Spleen (tissue), 11 donors: ENCODE results near the gene SYNGAP1. TPM values are rescaled to one million over a fixed set of nuclear protein-coding genes. Genes with fewer than 3 reads are reported as not detected.

Source experiments
- DNase-seq: peaks from one replicate; pipeline ENCODE4 v3.0.0-alpha.2; 2020
- H3K27ac ChIP-seq, 8 donors: fragments of 200-600 bp; sonication (generic) in 7 of 8; 1 replicate in 4 of 8; 2 replicates in 4 of 8; pipeline versions ENCODE4 v1.5.0 to v1.8.0; 2016 to 2021; ENCODE audit warnings: inconsistent platforms in 4 of 8, mild to moderate bottlenecking in 4 of 8, moderate library complexity in 1 of 8
- H3K27me3 ChIP-seq, 7 donors: fragments of 200-600 bp; sonication (generic) in 6 of 7; replicated peaks in 1 of 7; 1 replicate in 4 of 7; 2 replicates in 3 of 7; pipeline versions ENCODE4 v1.5.0 to v1.8.0; 2016 to 2021; ENCODE audit warnings: inconsistent platforms in 3 of 7, mild to moderate bottlenecking in 1 of 7
- H3K36me3 ChIP-seq, 6 donors: fragments of 200-600 bp; sonication (generic) in 5 of 6; 1 replicate in 4 of 6; 2 replicates in 2 of 6; pipeline versions ENCODE4 v1.5.0 to v1.8.0; 2016 to 2021; ENCODE audit warnings: inconsistent platforms in 2 of 6
- H3K4me1 ChIP-seq, 6 donors: fragments of 200-600 bp; sonication (generic) in 5 of 6; 1 replicate in 3 of 6; 2 replicates in 3 of 6; pipeline versions ENCODE4 v1.5.0 to v1.8.0; 2016 to 2021; ENCODE audit warnings: inconsistent platforms in 3 of 6
- H3K4me3 ChIP-seq, 8 donors: fragments of 200-600 bp; sonication (generic) in 7 of 8; 1 replicate in 4 of 8; 2 replicates in 4 of 8; pipeline versions ENCODE4 v1.5.0 to v1.8.0; 2016 to 2021; ENCODE audit warnings: inconsistent platforms in 4 of 8, mild to moderate bottlenecking in 4 of 8, moderate library complexity in 2 of 8
- H3K9me3 ChIP-seq, 8 donors: fragments of 200-600 bp; sonication (generic) in 7 of 8; 1 replicate in 4 of 8; 2 replicates in 4 of 8; pipeline versions ENCODE4 v1.5.0 to v1.8.0; 2016 to 2021; ENCODE audit warnings: inconsistent platforms in 4 of 8
- POLR2A ChIP-seq, 3 donors: fragments of 450-650 bp; IDR thresholded peaks; one replicate each; pipeline ENCODE4 v1.5.1; 2017; ENCODE audit warnings: antibody characterized with exemption in 3 of 3, mild to moderate bottlenecking in 1 of 3
- POLR2AphosphoS5 ChIP-seq, 3 donors: sonication (generic); formaldehyde crosslinking; IDR thresholded peaks; one replicate each; pipeline ENCODE4 v1.5.1; 2017; ENCODE audit warnings: antibody characterized with exemption in 3 of 3
- WGBS, 5 donors: extraction: QIAGEN DNeasy Blood & Tissue Kit in 3 of 5; methylation state at CpG; one replicate each; pipeline versions ENCODE4 v1.1.5 to v1.1.7; 2013 to 2018; 5-methylcytosine and 5-hydroxymethylcytosine counted together
- intact Hi-C: fragments of 100-400 bp; cut with DNase I; formaldehyde crosslinking; loops from one replicate; pipeline ENCODE4 v1.15.0; 2023; ENCODE audit warnings: low total_unique reads
- polyA plus RNA-seq, 3 donors: library from polyadenylated mRNA; stranded (reverse); fragments of 200-250 nt; gene quantifications; one replicate each; pipeline ENCODE4 v1.2.1, GENCODE V29; 2013
- total RNA-seq, 7 donors: library from RNA; depleted of rRNA in 3 of 7; stranded (reverse); fragments of >200 nt in 3 of 7; fragmentation: NEBNext Ultra II Directional in 4 of 7; extraction: Animal tissue kit (Norgen Biotek cat#: 25700) in 4 of 7; gene quantifications; one replicate each; pipeline versions ENCODE4 v1.1.0 to v1.2.1, GENCODE V29; 2016 to 2021
- TF ChIP-seq, protein P1 (sequence below), 11 experiments: fragments of 200-600 bp in 7 of 11; fragments of 450-650 bp in 4 of 11; sonication (generic) in 4 of 11; IDR thresholded peaks in 8 of 11; conservative IDR thresholded peaks in 3 of 11; 1 replicate in 7 of 11; 2 replicates in 4 of 11; pipeline versions ENCODE4 v1.4.0 to v1.8.0; 2016 to 2021; ENCODE audit warnings: antibody characterized with exemption in 11 of 11, inconsistent platforms in 4 of 11, mild to moderate bottlenecking in 1 of 11
- donor health status: healthy with polysubstance abuse.
- donor health status: DM: no; HTN: no; CAD: no; lungs with moderate emphysema.
- donor health status: DM: no; HTN: no; CAD: no.
- donor health status: Bipolar disorder and iron deficiency.
- donor health status: healthy.
- donor health status: DM: no; HTN: no; CAD: no.
- donor health status: DM: yes; HTN: yes; CAD: no.

SYNGAP1 gene
- total and polyA plus RNA-seq, 10 donors = 3.6 to 30.8 (median 23.9) TPM

DNA sequence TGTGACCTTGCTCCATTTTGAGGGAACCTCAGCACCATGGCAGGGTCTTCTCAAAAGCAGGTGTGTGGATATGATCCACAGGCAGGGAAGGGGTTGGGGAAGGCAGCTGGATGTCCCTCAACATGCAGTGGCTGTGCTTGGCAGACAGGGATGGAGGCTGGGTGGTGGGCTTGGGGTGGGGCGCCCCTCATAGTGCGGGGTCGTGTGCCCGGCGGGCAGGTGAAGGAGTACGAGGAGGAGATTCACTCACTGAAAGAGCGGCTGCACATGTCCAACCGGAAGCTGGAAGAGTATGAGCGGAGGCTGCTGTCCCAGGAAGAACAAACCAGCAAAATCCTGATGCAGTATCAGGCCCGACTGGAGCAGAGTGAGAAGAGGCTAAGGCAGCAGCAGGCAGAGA is 26.5 kb downstream of the SYNGAP1 start:
- peak overlapping the region in 3 of 8 donors; percentile 63 to 77 (median 64) for H3K27ac ChIP-seq
- no peak for DNase-seq
- H3K4me1 ChIP-seq = peaks cover 0 to 70% (median 15%) of the 10 kb centered on the region in 6 donors
- intact Hi-C loops = no loop called here
- no peak overlapping the region for H3K4me3 ChIP-seq
- H3K27me3 ChIP-seq = no peaks in the 10 kb centered on the region
- H3K9me3 ChIP-seq = no peaks in the 10 kb centered on the region
- TF ChIP-seq, protein P1, sequence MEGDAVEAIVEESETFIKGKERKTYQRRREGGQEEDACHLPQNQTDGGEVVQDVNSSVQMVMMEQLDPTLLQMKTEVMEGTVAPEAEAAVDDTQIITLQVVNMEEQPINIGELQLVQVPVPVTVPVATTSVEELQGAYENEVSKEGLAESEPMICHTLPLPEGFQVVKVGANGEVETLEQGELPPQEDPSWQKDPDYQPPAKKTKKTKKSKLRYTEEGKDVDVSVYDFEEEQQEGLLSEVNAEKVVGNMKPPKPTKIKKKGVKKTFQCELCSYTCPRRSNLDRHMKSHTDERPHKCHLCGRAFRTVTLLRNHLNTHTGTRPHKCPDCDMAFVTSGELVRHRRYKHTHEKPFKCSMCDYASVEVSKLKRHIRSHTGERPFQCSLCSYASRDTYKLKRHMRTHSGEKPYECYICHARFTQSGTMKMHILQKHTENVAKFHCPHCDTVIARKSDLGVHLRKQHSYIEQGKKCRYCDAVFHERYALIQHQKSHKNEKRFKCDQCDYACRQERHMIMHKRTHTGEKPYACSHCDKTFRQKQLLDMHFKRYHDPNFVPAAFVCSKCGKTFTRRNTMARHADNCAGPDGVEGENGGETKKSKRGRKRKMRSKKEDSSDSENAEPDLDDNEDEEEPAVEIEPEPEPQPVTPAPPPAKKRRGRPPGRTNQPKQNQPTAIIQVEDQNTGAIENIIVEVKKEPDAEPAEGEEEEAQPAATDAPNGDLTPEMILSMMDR (IDR thresholded peaks at IDR 0.05 in 8 of 11, conservative IDR thresholded peaks at IDR 0.05 in 3 of 11) = no peak
- peak in 1 of 3 donors; percentile 17 for TF ChIP-seq POLR2AphosphoS5 (IDR thresholded peaks at IDR 0.05)
- peaks cover 0 to 73% (median 30%) of the 10 kb centered on the region in 6 donors for H3K36me3 ChIP-seq
- WGBS, 5 donors = 95 to 97% (median 95%) methylated on average over 10 of the region's 10 CpGs

- intact Hi-C loops = loop anchor here (10.0 kb wide), 1 partner anchor 194 kb away; no protein-coding TSS in a partner anchor
- TF ChIP-seq POLR2AphosphoS5 (IDR thresholded peaks at IDR 0.05) (no peak), POLR2A (IDR thresholded peaks at IDR 0.05) (no peak)
- TF ChIP-seq, protein P1 (IDR thresholded peaks at IDR 0.05 in 8 of 11, conservative IDR thresholded peaks at IDR 0.05 in 3 of 11) = no peak
- Histone ChIP-seq H3K36me3 (peaks cover 0 to 44% (median 7%) of the 10 kb centered on the region in 6 donors), H3K9me3 (no peaks in the 10 kb centered on the region), H3K27ac (peak overlapping the region in 5 of 8 donors; percentile 17 to 69 (median 58)), H3K4me1 (peaks cover 14 to 92% (median 40%) of the 10 kb centered on the region in 6 donors), H3K4me3 (no peak overlapping the region), H3K27me3 (no peaks in the 10 kb centered on the region)
- DNase-seq = no peak
- 41 to 66% (median 55%) methylated on average over 3 of the region's 3 CpGs for WGBS, 5 donors
Measured at GRCh38 chr6:33450434-33450833, 30.6 kb downstream of the SYNGAP1 start.

DNA sequence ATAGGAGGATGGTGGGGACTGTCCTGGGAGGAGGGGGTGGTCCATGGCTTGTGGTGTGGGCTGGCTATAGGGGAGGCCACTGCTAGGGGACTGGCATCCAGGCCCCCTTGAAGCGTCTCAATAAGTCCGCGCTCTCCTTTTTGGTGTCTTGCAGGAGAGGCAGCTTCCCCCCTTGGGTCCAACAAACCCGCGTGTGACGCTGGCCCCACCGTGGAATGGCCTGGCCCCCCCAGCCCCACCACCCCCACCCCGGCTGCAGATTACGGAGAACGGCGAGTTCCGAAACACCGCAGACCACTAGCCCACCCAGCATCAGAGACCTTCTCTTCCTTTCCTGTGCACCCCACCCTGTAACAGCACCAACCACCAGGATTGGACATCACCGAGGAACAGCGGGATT is 31.7 kb downstream of the SYNGAP1 start:
- Histone ChIP-seq H3K4me3 (no peak overlapping the region), H3K9me3 (no peaks in the 10 kb centered on the region), H3K27me3 (no peaks in the 10 kb centered on the region), H3K27ac (peak overlapping the region in 3 of 8 donors; percentile 58 to 69 (median 62)), H3K36me3 (peaks cover 0 to 49% (median 13%) of the 10 kb centered on the region in 6 donors), H3K4me1 (peaks cover 16 to 91% (median 43%) of the 10 kb centered on the region in 6 donors)
- WGBS, 5 donors = 92 to 95% (median 94%) methylated on average over 13 to 15 of the region's 15 CpGs
- TF ChIP-seq POLR2AphosphoS5 (IDR thresholded peaks at IDR 0.05) (no peak), POLR2A (IDR thresholded peaks at IDR 0.05) (no peak)
- TF ChIP-seq, protein P1 (IDR thresholded peaks at IDR 0.05 in 8 of 11, conservative IDR thresholded peaks at IDR 0.05 in 3 of 11) = no peak
- no peak for DNase-seq
- intact Hi-C loops = loop anchor here (10.0 kb wide), 1 partner anchor 193 kb away; no protein-coding TSS in a partner anchor

- DNase-seq = no peak
- Histone ChIP-seq H3K9me3 (no peaks in the 10 kb centered on the region), H3K27me3 (no peaks in the 10 kb centered on the region), H3K4me1 (peaks cover 16 to 84% (median 43%) of the 10 kb centered on the region in 6 donors), H3K36me3 (peaks cover 0 to 49% (median 13%) of the 10 kb centered on the region in 6 donors), H3K27ac (peak overlapping the region in 3 of 8 donors; percentile 88 to 93 (median 92)), H3K4me3 (no peak overlapping the region)
- TF ChIP-seq, protein P1 (IDR thresholded peaks at IDR 0.05 in 8 of 11, conservative IDR thresholded peaks at IDR 0.05 in 3 of 11) = no peak
- no peak for TF ChIP-seq POLR2AphosphoS5 (IDR thresholded peaks at IDR 0.05)
- TF ChIP-seq POLR2A (IDR thresholded peaks at IDR 0.05) = no peak
- intact Hi-C loops = loop anchor here (10.0 kb wide), 1 partner anchor 192 kb away; no protein-coding TSS in a partner anchor
- 87 to 95% (median 91%) methylated on average over 4 of the region's 4 CpGs; no CpG with 5 or more reads in 1 of the 5 donors for WGBS, 5 donors
Measured at GRCh38 chr6:33452496-33452895, 32.6 kb downstream of the SYNGAP1 start.
